Measurements from ENCODE around the gene AJM1.

- no peak for TF ChIP-seq EZH2 (IDR thresholded peaks at IDR 0.05)
- TF ChIP-seq POLR2AphosphoS5 (IDR thresholded peaks at IDR 0.05; ENCODE audit: borderline replicate concordance, low read depth, low read length), result no peak
Observed at GRCh38 chr9:136805207-136805740, 37.0 kb upstream of the AJM1 start.

Data from SK-N-MC (cell line).